Mesothelial cell of epicardium (in vitro differentiated cells): ENCODE data around the gene EPHB3. TPM values are rescaled to one million over a fixed set of nuclear protein-coding genes. Genes with fewer than 3 reads are reported as not detected.

Experiments
- DNase-seq, 2 experiments: peaks; one replicate each; pipeline ENCODE4 v3.0.0; 2021; ENCODE audit warnings: low spot score in 2 of 2; ENCODE audit not compliant: unreplicated experiment in 2 of 2
- H3K27ac Mint-ChIP-seq: 2 replicates; pipeline ENCODE4 v1.8.0; 2021; ENCODE audit warnings: mixed read lengths
- H3K27me3 Mint-ChIP-seq: 2 replicates; pipeline ENCODE4 v1.8.0; 2021; ENCODE audit warnings: low read depth, mixed read lengths
- H3K36me3 Mint-ChIP-seq: 2 replicates; pipeline ENCODE4 v1.8.0; 2021; ENCODE audit warnings: mixed read lengths
- H3K4me1 Mint-ChIP-seq: 2 replicates; pipeline ENCODE4 v1.8.0; 2021; ENCODE audit warnings: mixed read lengths
- H3K4me3 Mint-ChIP-seq: 2 replicates; pipeline ENCODE4 v1.8.0; 2021; ENCODE audit warnings: mild to moderate bottlenecking, moderate library complexity, mixed read lengths
- H3K9me3 Mint-ChIP-seq: 2 replicates; pipeline ENCODE4 v1.8.0; 2021; ENCODE audit warnings: mixed read lengths
- total RNA-seq: library from RNA; stranded (reverse); gene quantifications from 3 replicates; pipeline ENCODE4 v1.2.1, GENCODE V29; 2021
- TF ChIP-seq, protein P1 (sequence below): fragments of 200-600 bp; sonication (generic); IDR thresholded peaks from one replicate; pipeline ENCODE4 v1.5.0; 2021; ENCODE audit warnings: antibody characterized with exemption; ENCODE audit not compliant: unreplicated experiment

Gene EPHB3
- total RNA-seq, 1 donor from 2014 or later, result 115 TPM

DNA sequence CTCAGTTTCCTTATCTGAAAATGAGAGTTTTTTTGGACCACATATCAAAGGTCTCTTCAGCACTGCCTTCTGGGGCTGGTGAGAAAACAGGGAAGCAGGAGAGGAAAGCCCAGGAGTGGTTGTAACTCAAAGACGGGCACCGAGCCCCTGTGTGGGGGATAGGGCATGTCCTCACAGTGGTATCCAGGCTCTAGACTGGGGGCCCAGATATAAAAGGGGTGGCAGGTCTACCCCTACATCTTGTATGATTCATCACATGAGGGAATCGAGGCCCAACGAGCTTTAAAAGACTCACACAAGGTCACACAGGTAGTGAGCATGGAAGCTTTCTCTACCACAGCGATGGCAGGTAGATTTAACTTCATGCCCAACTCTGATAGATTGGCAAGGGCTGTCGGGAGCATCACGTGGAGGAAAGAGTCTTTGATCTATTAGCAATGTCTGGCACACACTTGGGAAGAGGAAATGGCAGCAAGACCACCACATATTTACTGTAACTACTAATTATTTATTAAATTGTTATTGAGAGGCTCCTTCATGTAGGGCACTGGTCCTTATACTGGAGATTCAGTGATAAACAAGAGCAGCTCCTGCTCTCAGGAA is 4.1 kb upstream of the EPHB3 start:
- Mint-ChIP-seq H3K27me3 (peaks cover 27% of the 10 kb centered on the region), H3K36me3 (no peaks in the 10 kb centered on the region), H3K9me3 (no peaks in the 10 kb centered on the region), H3K4me1 (peaks cover 6% of the 10 kb centered on the region), H3K4me3 (no peak overlapping the region), H3K27ac (no peak overlapping the region)
- TF ChIP-seq, protein P1, sequence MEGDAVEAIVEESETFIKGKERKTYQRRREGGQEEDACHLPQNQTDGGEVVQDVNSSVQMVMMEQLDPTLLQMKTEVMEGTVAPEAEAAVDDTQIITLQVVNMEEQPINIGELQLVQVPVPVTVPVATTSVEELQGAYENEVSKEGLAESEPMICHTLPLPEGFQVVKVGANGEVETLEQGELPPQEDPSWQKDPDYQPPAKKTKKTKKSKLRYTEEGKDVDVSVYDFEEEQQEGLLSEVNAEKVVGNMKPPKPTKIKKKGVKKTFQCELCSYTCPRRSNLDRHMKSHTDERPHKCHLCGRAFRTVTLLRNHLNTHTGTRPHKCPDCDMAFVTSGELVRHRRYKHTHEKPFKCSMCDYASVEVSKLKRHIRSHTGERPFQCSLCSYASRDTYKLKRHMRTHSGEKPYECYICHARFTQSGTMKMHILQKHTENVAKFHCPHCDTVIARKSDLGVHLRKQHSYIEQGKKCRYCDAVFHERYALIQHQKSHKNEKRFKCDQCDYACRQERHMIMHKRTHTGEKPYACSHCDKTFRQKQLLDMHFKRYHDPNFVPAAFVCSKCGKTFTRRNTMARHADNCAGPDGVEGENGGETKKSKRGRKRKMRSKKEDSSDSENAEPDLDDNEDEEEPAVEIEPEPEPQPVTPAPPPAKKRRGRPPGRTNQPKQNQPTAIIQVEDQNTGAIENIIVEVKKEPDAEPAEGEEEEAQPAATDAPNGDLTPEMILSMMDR, result no peak
- DNase-seq, result no peak

DNA sequence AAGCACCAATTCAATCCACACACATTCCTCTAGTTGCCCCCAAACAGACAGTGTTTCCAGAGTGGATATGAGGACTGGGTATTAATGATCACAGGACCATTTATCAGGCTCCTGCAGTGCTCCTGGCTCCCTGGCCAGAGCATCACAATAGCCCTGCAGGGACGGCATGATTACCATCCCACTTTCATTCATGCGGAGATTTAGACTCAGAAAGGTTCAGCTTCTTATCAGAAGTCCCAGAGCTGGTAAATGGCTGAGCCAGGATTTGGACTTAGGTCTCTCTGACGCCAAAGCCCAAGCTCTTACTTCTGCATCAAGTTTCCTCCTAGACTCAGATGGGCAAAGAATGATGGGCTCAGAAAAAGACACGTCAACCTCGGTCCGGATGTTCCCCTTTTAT is 2.9 kb upstream of the EPHB3 start:
- peaks cover 27% of the 10 kb centered on the region for H3K27me3 Mint-ChIP-seq
- no peaks in the 10 kb centered on the region for H3K9me3 Mint-ChIP-seq
- H3K36me3 Mint-ChIP-seq, result no peaks in the 10 kb centered on the region
- TF ChIP-seq, protein P1, result no peak
- no peak for DNase-seq
- no peak overlapping the region for H3K4me3 Mint-ChIP-seq
- H3K4me1 Mint-ChIP-seq, result peaks cover 14% of the 10 kb centered on the region
- H3K27ac Mint-ChIP-seq, result no peak overlapping the region

- no peak overlapping the region for H3K27ac Mint-ChIP-seq
- no peaks in the 10 kb centered on the region for H3K36me3 Mint-ChIP-seq
- H3K9me3 Mint-ChIP-seq, result no peaks in the 10 kb centered on the region
- TF ChIP-seq, protein P1, result no peak
- no peak overlapping the region for H3K4me3 Mint-ChIP-seq
- H3K27me3 Mint-ChIP-seq, result peaks cover 27% of the 10 kb centered on the region
- DNase-seq, result no peak
- peaks cover 20% of the 10 kb centered on the region for H3K4me1 Mint-ChIP-seq
These were observed 2.2 kb upstream of the EPHB3 start for GRCh38 chr3:184559336-184559735.

DNA sequence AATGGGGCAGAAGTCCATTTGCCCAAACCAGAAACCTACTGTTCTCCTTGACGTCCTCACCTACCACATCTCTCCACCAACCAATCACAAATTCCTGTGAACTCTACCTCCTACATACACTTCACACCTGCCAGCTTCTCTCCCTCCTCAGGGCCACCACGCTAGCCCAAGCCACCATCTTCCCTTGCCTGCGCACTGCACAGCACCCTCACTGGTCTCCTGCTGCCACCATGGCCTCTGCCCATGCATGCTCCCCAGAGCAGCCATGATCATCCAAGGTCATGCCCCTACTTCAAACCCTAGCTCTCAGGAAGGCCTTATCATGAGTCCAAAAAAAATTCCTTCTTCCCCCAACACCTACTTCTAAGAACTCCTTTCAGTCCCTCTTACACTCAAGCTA is 1.1 kb upstream of the EPHB3 start:
- H3K4me3 Mint-ChIP-seq, result peak overlapping the region; percentile 94
- H3K9me3 Mint-ChIP-seq, result no peaks in the 10 kb centered on the region
- no peak overlapping the region for H3K27ac Mint-ChIP-seq
- TF ChIP-seq, protein P1, result no peak
- H3K36me3 Mint-ChIP-seq, result no peaks in the 10 kb centered on the region
- no peak for DNase-seq
- H3K4me1 Mint-ChIP-seq, result peaks cover 32% of the 10 kb centered on the region
- H3K27me3 Mint-ChIP-seq, result peaks cover 27% of the 10 kb centered on the region

- H3K9me3 Mint-ChIP-seq, result no peaks in the 10 kb centered on the region
- DNase-seq, result peak in 1 of 2 experiments; percentile 56
- peaks cover 26% of the 10 kb centered on the region for H3K27me3 Mint-ChIP-seq
- H3K36me3 Mint-ChIP-seq, result no peaks in the 10 kb centered on the region
- H3K27ac Mint-ChIP-seq, result peak overlapping the region; percentile 88
- TF ChIP-seq, protein P1, result no peak
- H3K4me1 Mint-ChIP-seq, result peaks cover 48% of the 10 kb centered on the region
- H3K4me3 Mint-ChIP-seq, result peak overlapping the region; percentile 94
These were observed 610 bp downstream of the EPHB3 start for GRCh38 chr3:184561913-184562877.
